A549 (cell line): ENCODE results near the gene CRYBB1. TPM values are rescaled to one million over a fixed set of nuclear protein-coding genes. Genes with fewer than 3 reads are reported as not detected.
A peak's percentile ranks its signal among the peaks of the same experiment; 100 is the strongest.

ENCODE experiments used
- ATAC-seq, 2 experiments: fragments of 200-7000 bp in 1 of 2; fragments of >200 bp in 1 of 2; cut with Nextera tagmentation in 1 of 2; cut with Tn5 transposase in 1 of 2; 3 replicates each; pipeline versions ENCODE4 v1.8.0 to v1.9.1; 2018 to 2020; ENCODE audit warnings: mild to moderate bottlenecking in 1 of 2, moderate library complexity in 1 of 2
- CTCF ChIA-PET: fragments of 300-600 bp; sonication (Branson Sonifier 250); formaldehyde crosslinking; extraction: SDS; loops from one replicate; lab custom pipeline; 2021; ENCODE audit warnings: antibody characterized with exemption, inconsistent platforms; lab: Yijun Ruan, JAX
- POLR2A ChIA-PET: fragments of 350-600 bp; formaldehyde crosslinking; extraction: SDS; loops from one replicate; lab custom pipeline; 2021; ENCODE audit warnings: antibody characterized with exemption, inconsistent platforms; lab: Yijun Ruan, JAX
- DNase-seq, 2 experiments: peaks; one replicate each; pipeline versions ENCODE4 v3.0.0 to v3.0.0-alpha.2; 2011 to 2016; ENCODE audit warnings: low read depth in 1 of 2, low spot score in 1 of 2
- FAIRE-seq: peaks from 2 replicates; lab custom pipeline; 2011; peaks lifted over from hg19 to GRCh38; lab: Jason Lieb, UNC
- H3K27ac ChIP-seq, 2 experiments: fragments of >200 bp; sonication (Bioruptor Twin); formaldehyde crosslinking; 3 replicates each; pipeline ENCODE4 v1.5.1; 2016 to 2017
- H3K4me1 ChIP-seq: fragments of >200 bp; sonication (Bioruptor Twin); formaldehyde crosslinking; 3 replicates; pipeline ENCODE4 v1.6.1; 2016
- H3K4me2 ChIP-seq: fragments of >200 bp; sonication (Bioruptor Twin); formaldehyde crosslinking; 3 replicates; pipeline ENCODE4 v1.6.1; 2016
- H3K4me3 ChIP-seq: fragments of >200 bp; sonication (Bioruptor Twin); formaldehyde crosslinking; 3 replicates; pipeline ENCODE4 v1.5.1; 2016
- H3K9me3 ChIP-seq: fragments of >200 bp; sonication (Bioruptor Twin); formaldehyde crosslinking; 3 replicates; pipeline ENCODE4 v1.6.1; 2016
- ATOH8 ChIP-seq: fragments of 250-450 bp; sonication (Bioruptor Pico); IDR thresholded peaks from 2 replicates; pipeline ENCODE4 v1.5.0; 2020; ENCODE audit warnings: low read depth, mild to moderate bottlenecking, moderate library complexity
- BHLHE40 ChIP-seq: IDR thresholded peaks from 2 replicates; pipeline ENCODE4 v1.6.1; 2012; ENCODE audit warnings: low read depth, low read length, inconsistent platforms
- CBX2 ChIP-seq: fragments of 200-600 bp; sonication (generic); IDR thresholded peaks from 2 replicates; pipeline ENCODE4 v1.6.1; 2016; ENCODE audit warnings: low read depth, mild to moderate bottlenecking, borderline replicate concordance
- CBX8 ChIP-seq: fragments of 200-600 bp; sonication (generic); IDR thresholded peaks from 2 replicates; pipeline ENCODE4 v1.6.1; 2016
- CEBPB ChIP-seq, 2 experiments: fragments of >200 bp in 1 of 2; sonication (Bioruptor Twin) in 1 of 2; formaldehyde crosslinking in 1 of 2; IDR thresholded peaks; 2 replicates each; pipeline ENCODE4 v1.6.1; 2012 to 2016
- CHD2 ChIP-seq: fragments of 150-350 bp; IDR thresholded peaks from 2 replicates; pipeline ENCODE4 v1.6.1; 2014; ENCODE audit warnings: low read length; ENCODE audit not compliant: partially characterized antibody
- CHD4 ChIP-seq: fragments of 200-600 bp; sonication (generic); IDR thresholded peaks from 2 replicates; pipeline ENCODE4 v1.6.1; 2016; ENCODE audit warnings: antibody characterized with exemption, mild to moderate bottlenecking, borderline replicate concordance
- CTCF ChIP-seq: fragments of >200 bp; sonication (Bioruptor Twin); formaldehyde crosslinking; IDR thresholded peaks from 3 replicates; pipeline ENCODE4 v1.5.1; 2016
- EHF ChIP-seq: fragments of 250-450 bp; sonication (Bioruptor Pico); IDR thresholded peaks from 2 replicates; pipeline ENCODE4 v1.5.0; 2020; ENCODE audit warnings: mild to moderate bottlenecking
- ELK1 ChIP-seq: fragments of 150-350 bp; IDR thresholded peaks from 2 replicates; pipeline ENCODE4 v1.6.1; 2014; ENCODE audit warnings: low read depth, mild to moderate bottlenecking, low read length
- ESRRA ChIP-seq: fragments of 150-350 bp; IDR thresholded peaks from 2 replicates; pipeline ENCODE4 v1.6.1; 2014; ENCODE audit warnings: mild to moderate bottlenecking, low read length, borderline replicate concordance
- FOSB ChIP-seq: fragments of 250-450 bp; sonication (Bioruptor Pico); IDR thresholded peaks from 2 replicates; pipeline ENCODE4 v1.5.0; 2020; ENCODE audit warnings: mild to moderate bottlenecking, moderate library complexity
- FOSL2 ChIP-seq, 2 experiments: fragments of 450-650 bp in 1 of 2; fragments of >200 bp in 1 of 2; sonication (Bioruptor Twin) in 1 of 2; formaldehyde crosslinking; IDR thresholded peaks; 2 replicates each; pipeline versions ENCODE4 v1.5.0 to v1.6.1; 2016 to 2020; ENCODE audit warnings: mild to moderate bottlenecking in 1 of 2, moderate library complexity in 1 of 2
- GATA3 ChIP-seq: IDR thresholded peaks from 2 replicates; pipeline ENCODE4 v1.6.1; 2012; ENCODE audit warnings: borderline replicate concordance
- HEYL ChIP-seq: fragments of 250-450 bp; sonication (Bioruptor Pico); IDR thresholded peaks from 2 replicates; pipeline ENCODE4 v1.8.0; 2021; ENCODE audit warnings: mild to moderate bottlenecking, moderate library complexity
- HOXA7 ChIP-seq: fragments of 250-450 bp; sonication (Bioruptor Pico); IDR thresholded peaks from 2 replicates; pipeline ENCODE4 v1.5.0; 2020; ENCODE audit warnings: mild to moderate bottlenecking, moderate library complexity
- JUNB ChIP-seq: fragments of >200 bp; sonication (Bioruptor Twin); formaldehyde crosslinking; IDR thresholded peaks from 2 replicates; pipeline ENCODE4 v1.6.1; 2016
- MAFK ChIP-seq: fragments of 450-650 bp; IDR thresholded peaks from 2 replicates; pipeline ENCODE4 v1.6.1; 2014; ENCODE audit not compliant: partially characterized antibody
- MAX ChIP-seq: IDR thresholded peaks from 2 replicates; pipeline ENCODE4 v1.6.1; 2012
- MAZ ChIP-seq: fragments of 150-350 bp; IDR thresholded peaks from 2 replicates; pipeline ENCODE4 v1.6.1; 2014; ENCODE audit warnings: antibody characterized with exemption, low read depth, low read length, borderline replicate concordance
- MYC ChIP-seq: IDR thresholded peaks from 2 replicates; pipeline ENCODE4 v1.6.1; 2012; ENCODE audit warnings: mild to moderate bottlenecking, inconsistent platforms, low read length, improper control_type of control experiment, borderline replicate concordance
- NFE2L2 ChIP-seq: fragments of 150-350 bp; conservative IDR thresholded peaks from 2 replicates; pipeline ENCODE4 v1.6.1; 2014; ENCODE audit warnings: low read length
- RCOR1 ChIP-seq: fragments of 150-350 bp; IDR thresholded peaks from 2 replicates; pipeline ENCODE4 v1.6.1; 2014; ENCODE audit warnings: antibody characterized with exemption, low read length, low read depth
- RFX5 ChIP-seq: fragments of 450-650 bp; IDR thresholded peaks from 2 replicates; pipeline ENCODE4 v1.7.1; 2014; ENCODE audit warnings: antibody characterized with exemption, mild to moderate bottlenecking, moderate library complexity
- RNF2 ChIP-seq: fragments of 200-600 bp; sonication (generic); IDR thresholded peaks from 2 replicates; pipeline ENCODE4 v1.6.1; 2016; ENCODE audit warnings: low read depth, mild to moderate bottlenecking, antibody characterized with exemption, moderate library complexity, borderline replicate concordance
- TP53 ChIP-seq: fragments of 250-450 bp; sonication (Bioruptor Pico); IDR thresholded peaks from 2 replicates; pipeline ENCODE4 v1.5.0; 2021; ENCODE audit warnings: mild to moderate bottlenecking, moderate library complexity
- ZFP36 ChIP-seq: fragments of 450-650 bp; IDR thresholded peaks from 2 replicates; pipeline ENCODE4 v1.6.1; 2014; ENCODE audit warnings: borderline replicate concordance; ENCODE audit not compliant: partially characterized antibody
- ZNF302 ChIP-seq: fragments of 250-450 bp; sonication (Bioruptor Pico); IDR thresholded peaks from 2 replicates; pipeline ENCODE4 v1.9.0; 2021; ENCODE audit warnings: inconsistent platforms, mild to moderate bottlenecking, moderate library complexity
- WGBS: methylation state at CpG from one replicate; pipeline ENCODE4 v1.1.6; 2017; ENCODE audit errors: missing lambda C conversion rate; 5-methylcytosine and 5-hydroxymethylcytosine counted together
- polyA plus RNA-seq, 4 experiments: library from polyadenylated mRNA; depleted of rRNA in 3 of 4; stranded (reverse); fragments of >200 nt; fragmentation: RNase III in 1 of 4; extraction: RNeasy Plus Mini Kit Qiagen cat#74134 plus additional on column Dnase treatment in 1 of 4; gene quantifications; 2 replicates in 3 of 4; 3 replicates in 1 of 4; pipeline ENCODE4 v1.2.3, GENCODE V29; 2011 to 2017
- TF ChIP-seq, protein P1 (sequence below): IDR thresholded peaks from 2 replicates; pipeline ENCODE4 v1.6.1; 2012; ENCODE audit warnings: low read depth, borderline replicate concordance

The CRYBB1 gene
- polyA plus RNA-seq, 2 of the 4 experiments (the other 2 are of a cell fraction): not detected

DNA sequence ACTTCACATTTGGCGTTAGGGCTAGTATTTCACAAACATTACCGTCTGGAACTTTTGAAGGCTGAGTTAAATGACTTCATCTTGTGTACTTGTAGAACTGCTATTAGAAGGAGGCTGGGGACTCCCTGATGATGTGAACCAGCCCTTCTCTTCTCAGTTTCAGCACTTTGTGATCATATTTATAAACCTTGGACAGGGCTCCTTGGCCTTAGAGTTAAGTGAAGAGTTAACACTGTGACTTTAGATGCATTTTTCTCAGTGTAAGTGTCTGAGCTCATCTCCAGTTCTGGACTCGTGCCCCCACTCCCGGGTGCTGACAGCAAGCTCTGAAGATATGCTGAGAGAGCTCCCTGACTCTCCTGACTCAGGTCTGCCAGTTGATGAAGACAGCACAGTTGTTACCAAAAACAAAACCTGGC, 48.0 kb upstream of the CRYBB1 start:
- CTCF ChIA-PET: interaction anchor here (0.6 to 2.4 kb wide), 12 partner anchors 10 to 305 kb away, joined by 3 to 10 read pairs (median 4); no protein-coding TSS in a partner anchor
- 52% methylated on average over 4 of the region's 4 CpGs for WGBS
- no peak overlapping the region for H3K4me2 ChIP-seq
- H3K4me3 ChIP-seq: no peak overlapping the region
- no peak for DNase-seq
- FAIRE-seq: no peak
- 0 out of 6 replicates have a peak overlapping the region, but pooled peaks of 1 of the 2 experiments have one; percentile 13 for H3K27ac ChIP-seq
- TF ChIP-seq ESRRA (no peak), CHD2 (no peak), MAX (no peak), CBX8 (no peak), RCOR1 (no peak), EHF (CRISPR knock-in tag) (no peak)
- POLR2A ChIA-PET: no interaction called here
- H3K9me3 ChIP-seq: no peaks in the 10 kb centered on the region
- peaks cover 12% of the 10 kb centered on the region; the same call in 2 of the 3 replicates for H3K4me1 ChIP-seq
- no peak; a peak in 1 of 6 replicates for ATAC-seq

DNA sequence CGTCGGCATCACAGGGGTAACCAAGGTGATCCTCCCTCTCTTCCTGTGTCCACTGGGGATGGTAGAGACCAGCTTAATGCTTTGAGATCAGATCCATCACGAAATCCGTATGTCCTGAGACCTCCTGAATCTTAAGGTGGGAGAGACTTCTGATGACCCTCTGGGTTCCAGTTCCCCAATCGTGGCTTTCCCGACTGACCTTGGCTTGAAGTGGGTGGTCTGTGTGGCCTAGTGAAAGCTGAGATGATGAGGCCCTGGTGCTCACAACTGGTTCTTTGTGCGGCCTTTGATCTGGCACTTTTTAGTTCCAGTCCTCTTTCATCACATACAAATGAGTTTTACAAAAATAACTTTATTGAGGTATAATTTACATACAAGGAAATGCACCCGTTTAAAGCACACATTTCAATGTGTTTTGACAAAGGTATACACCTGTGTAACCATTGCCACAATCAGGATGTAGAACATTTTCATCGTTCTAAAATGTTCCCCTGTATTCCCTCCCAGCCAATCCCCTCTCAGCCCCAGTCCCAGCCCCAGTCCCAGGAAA, 45.6 kb upstream of the CRYBB1 start:
- CTCF ChIA-PET: interaction anchor here (1.2 to 1.6 kb wide), 3 partner anchors 9 to 1141 kb away, joined by 3 to 5 read pairs (median 4); no protein-coding TSS in a partner anchor
- ATAC-seq: no peak

GRCh38 chr22:26662160-26662559, 44.3 kb upstream of the CRYBB1 start:
- ChIA-PET CTCF (interaction anchor here (1.4 to 1.6 kb wide), 3 partner anchors 11 to 298 kb away, joined by 3 to 4 read pairs (median 4); no protein-coding TSS in a partner anchor), POLR2A (no interaction called here)
- H3K27ac ChIP-seq: no peak overlapping the region

More for the DNA sequence above, 45.6 kb upstream of the CRYBB1 start:
- FAIRE-seq: no peak
- no peak overlapping the region for H3K4me2 ChIP-seq
- POLR2A ChIA-PET: no interaction called here
- no peak for DNase-seq
- H3K27ac ChIP-seq: no peak overlapping the region
- no peaks in the 10 kb centered on the region for H3K9me3 ChIP-seq
- peaks cover 19% of the 10 kb centered on the region for H3K4me1 ChIP-seq
- WGBS: 93% methylated on average over 9 of the region's 9 CpGs
- TF ChIP-seq ZNF302: no peak
- TF ChIP-seq EHF (CRISPR knock-in tag): no peak
- TF ChIP-seq GATA3: no peak
- no peak for TF ChIP-seq CEBPB (IDR thresholded peaks at IDR 0.05)
- TF ChIP-seq HEYL (CRISPR knock-in tag): no peak
- TF ChIP-seq, protein P1, sequence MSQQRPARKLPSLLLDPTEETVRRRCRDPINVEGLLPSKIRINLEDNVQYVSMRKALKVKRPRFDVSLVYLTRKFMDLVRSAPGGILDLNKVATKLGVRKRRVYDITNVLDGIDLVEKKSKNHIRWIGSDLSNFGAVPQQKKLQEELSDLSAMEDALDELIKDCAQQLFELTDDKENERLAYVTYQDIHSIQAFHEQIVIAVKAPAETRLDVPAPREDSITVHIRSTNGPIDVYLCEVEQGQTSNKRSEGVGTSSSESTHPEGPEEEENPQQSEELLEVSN: no peak
- TF ChIP-seq RCOR1: no peak
- no peak for TF ChIP-seq HOXA7 (CRISPR knock-in tag)
- TF ChIP-seq FOSB (CRISPR knock-in tag): no peak
- no peak for TF ChIP-seq CHD4
- no peak for TF ChIP-seq MAFK
- no peak for TF ChIP-seq RFX5
- TF ChIP-seq CBX2: no peak
- no peak for TF ChIP-seq MAZ
- no peak for TF ChIP-seq ZFP36
- TF ChIP-seq ELK1: no peak
- H3K4me3 ChIP-seq: no peak overlapping the region

More at GRCh38 chr22:26662160-26662559, 44.3 kb upstream of the CRYBB1 start:
- WGBS: 79% methylated on average over 2 of the region's 2 CpGs
- Histone ChIP-seq H3K4me2 (no peak overlapping the region), H3K4me3 (no peak overlapping the region), H3K9me3 (no peaks in the 10 kb centered on the region), H3K4me1 (peaks cover 29% of the 10 kb centered on the region)
- no peak for ATAC-seq
- FAIRE-seq: no peak
- no peak for DNase-seq
- TF ChIP-seq RNF2 (no peak), BHLHE40 (no peak), MYC (no peak), ZNF302 (no peak), FOSL2 (IDR thresholded peaks at IDR 0.05) (no peak), FOSL2 (CRISPR knock-in tag; IDR thresholded peaks at IDR 0.05) (no peak), ZFP36 (no peak), ATOH8 (CRISPR knock-in tag) (no peak), EHF (CRISPR knock-in tag) (no peak), JUNB (no peak), CTCF (no peak), TP53 (no peak), NFE2L2 (no peak), HEYL (CRISPR knock-in tag) (no peak)
